ENCODE results near the gene FAM13A.
"Not testable (repeated sequence)": the region's sequence is repeated elsewhere in the genome, so short reads cannot be mapped to it uniquely, and the experiment has no call there.

The FAM13A gene

GRCh38 chr4:88900432-88900831, 156.6 kb downstream of the FAM13A start:
- DNase-seq (ENCODE audit: low spot score), result no peak

GRCh38 chr4:88897752-88898151, 159.2 kb downstream of the FAM13A start:
- no peak for DNase-seq (ENCODE audit: low spot score)

GRCh38 chr4:88897180-88897579, 159.8 kb downstream of the FAM13A start:
- no peak for DNase-seq (ENCODE audit: low spot score)

GRCh38 chr4:88893961-88894360, 163.0 kb downstream of the FAM13A start:
- no peak for DNase-seq (ENCODE audit: low spot score)

GRCh38 chr4:88892646-88893045, 164.3 kb downstream of the FAM13A start:
- DNase-seq (ENCODE audit: low spot score), result no peak

DNA sequence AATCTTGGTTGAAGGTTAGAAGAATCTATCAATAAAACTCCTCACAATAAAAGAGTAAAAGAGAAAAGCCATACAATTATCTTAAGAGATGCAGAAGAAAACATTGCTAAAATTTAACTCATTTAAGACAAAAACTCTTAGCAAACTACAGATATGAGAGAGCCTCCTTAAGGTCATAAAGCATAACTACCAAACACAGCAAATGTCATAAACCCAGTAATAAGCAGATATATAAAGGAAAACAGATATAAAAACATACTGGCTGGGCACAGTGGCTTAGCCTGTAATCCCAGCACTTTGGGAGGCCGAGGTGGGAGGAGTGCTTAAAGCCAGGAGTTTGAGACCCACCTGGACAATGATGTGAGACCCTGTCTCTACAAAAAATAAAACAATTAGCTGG, 165.3 kb downstream of the FAM13A start:
- DNase-seq (ENCODE audit: low spot score), result no peak

GRCh38 chr4:88887409-88887808, 169.6 kb downstream of the FAM13A start:
- DNase-seq (ENCODE audit: low spot score), result not testable (repeated sequence)

DNA sequence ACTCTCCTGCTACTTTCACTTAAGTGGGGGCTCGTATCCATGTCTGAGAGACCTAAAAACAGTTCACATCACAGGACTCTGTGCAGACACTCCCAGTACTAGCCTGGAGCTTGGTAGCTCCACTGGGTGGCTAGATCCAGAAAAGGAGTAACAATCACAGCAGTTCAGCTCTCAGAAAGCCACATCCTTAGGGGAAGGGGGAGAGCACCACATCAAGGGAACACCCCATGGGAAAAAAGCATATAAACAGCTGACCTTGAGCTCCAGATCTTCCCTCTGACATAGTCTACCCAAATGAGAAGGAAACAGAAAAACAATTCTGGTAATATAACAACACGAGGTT, 175.8 kb downstream of the FAM13A start:
- DNase-seq (ENCODE audit: low spot score), result no peak

DNA sequence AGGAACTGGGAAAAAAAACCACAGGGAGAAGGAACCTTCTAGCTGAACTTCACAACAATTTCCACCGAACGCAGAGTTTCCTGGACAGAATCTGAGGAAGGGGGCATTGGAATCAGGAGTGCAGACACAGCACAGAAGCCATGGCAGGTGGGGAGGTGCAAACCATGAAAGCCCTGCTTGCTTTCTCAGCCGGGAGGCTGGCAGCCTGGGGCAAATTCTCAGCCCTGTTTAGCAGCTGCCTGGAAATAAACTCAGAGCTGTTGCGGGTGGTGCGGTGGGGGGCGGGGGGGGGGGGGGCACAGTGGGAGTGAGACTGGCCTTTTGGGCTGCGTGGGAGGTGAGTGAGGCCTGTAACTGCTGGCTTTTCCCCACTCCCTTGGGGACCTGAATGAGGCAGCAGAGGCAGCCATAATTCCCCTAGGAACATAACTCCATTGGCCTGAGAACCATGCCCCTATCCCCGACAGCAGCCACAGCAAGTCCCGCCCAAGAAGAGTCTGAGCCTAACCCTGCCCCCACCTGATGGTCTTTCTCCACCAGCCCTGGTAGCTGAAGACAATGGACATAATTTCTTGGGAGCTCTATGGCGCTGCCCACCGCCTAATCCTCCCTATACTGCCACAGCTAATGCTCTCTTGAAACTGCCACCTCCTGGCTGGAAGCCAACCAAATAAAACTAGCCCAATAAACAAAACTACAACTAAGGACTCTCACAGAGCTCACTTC, 176.3 kb downstream of the FAM13A start:
- no peak for DNase-seq (ENCODE audit: low spot score)

DNA sequence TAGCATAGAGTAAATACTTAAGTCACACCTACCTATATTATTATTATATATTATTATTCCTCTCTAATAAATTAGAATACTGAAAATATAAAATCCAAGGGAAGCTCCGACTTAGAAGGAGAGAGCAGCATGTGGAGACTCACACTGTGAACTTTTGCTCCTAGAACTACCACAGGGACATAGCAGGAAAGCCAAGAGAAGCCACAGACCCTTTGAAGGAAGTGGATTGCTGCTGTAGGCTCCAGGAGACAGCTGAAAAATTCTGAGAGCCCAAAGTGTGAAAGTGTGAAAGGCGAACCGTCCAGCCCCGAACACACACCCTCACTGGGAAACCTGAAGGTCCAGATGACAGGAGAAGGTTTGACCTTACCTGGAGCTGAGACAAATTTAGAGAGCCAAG, 177.0 kb downstream of the FAM13A start:
- DNase-seq (ENCODE audit: low spot score), result no peak

- no peak for DNase-seq (ENCODE audit: low spot score)
Measured at GRCh38 chr4:88878642-88879041, 178.3 kb downstream of the FAM13A start.

DNA sequence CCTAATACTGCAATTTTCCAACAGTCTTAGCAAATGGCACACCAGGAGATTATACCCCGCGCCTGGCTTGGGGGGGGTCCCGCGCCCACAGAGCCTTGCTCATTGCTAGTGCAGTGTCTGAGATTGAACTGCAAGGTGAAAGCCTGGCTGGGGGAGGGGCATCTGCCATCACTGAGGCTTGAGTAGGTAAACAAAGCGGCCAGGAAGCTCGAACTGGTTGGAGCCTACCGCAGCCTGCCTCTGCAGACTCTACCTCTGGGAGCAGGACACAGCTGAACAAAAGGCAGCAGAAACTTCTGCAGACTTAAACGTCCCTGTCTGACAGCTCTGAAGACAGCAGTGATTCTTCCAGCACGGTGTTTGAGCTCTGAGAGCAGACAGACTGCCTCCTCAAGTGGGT, 186.6 kb downstream of the FAM13A start:
- no peak for DNase-seq (ENCODE audit: low spot score)

DNA sequence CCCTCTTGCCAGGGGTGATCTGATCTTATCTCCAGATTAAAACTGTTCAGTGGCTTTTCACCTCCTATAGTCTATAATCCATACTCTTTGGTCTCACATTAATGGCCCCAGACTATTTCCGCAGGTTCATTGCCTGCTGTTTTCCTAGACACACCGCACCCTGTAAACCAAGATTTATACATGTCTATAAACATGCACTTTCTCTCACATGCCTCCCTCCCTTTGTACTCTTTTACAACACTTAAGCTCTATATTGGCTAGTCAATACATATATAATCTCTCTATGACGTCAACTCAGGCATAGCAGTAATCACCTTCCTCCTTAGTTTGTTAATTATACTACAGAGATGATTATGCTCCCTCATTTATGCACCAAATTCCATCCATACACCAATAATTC, 188.5 kb downstream of the FAM13A start:
- no peak for DNase-seq (ENCODE audit: low spot score)

- no peak for DNase-seq (ENCODE audit: low spot score)
Measured at GRCh38 chr4:88866862-88867550, 190.0 kb downstream of the FAM13A start.

GRCh38 chr4:88865466-88865865, 191.5 kb downstream of the FAM13A start:
- no peak for DNase-seq (ENCODE audit: low spot score)

GRCh38 chr4:88865046-88865445, 191.9 kb downstream of the FAM13A start:
- no peak for DNase-seq (ENCODE audit: low spot score)

- no peak for DNase-seq (ENCODE audit: low spot score)
Measured at GRCh38 chr4:88860586-88860985, 196.4 kb downstream of the FAM13A start.

- DNase-seq (ENCODE audit: low spot score), result no peak
Measured at GRCh38 chr4:88859191-88859812, 197.7 kb downstream of the FAM13A start.

DNA sequence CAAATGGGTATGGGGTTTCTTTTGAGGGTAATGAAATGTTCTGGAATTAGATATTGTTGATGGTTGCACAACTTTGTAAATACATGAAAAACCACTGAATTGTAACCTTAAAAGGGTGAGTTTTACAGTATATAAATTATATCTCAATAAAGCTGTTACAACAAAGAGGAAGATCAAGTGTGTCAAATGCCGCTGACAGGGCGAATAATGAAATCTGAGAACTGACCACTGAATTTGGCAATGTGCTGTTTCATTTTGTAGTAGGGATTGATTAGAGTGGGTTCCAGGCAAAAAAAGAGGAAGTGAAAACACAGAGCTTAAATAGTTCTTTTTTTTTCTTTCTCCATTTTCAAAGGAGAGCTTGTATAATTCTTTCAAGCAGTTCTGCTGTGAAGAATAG, 198.2 kb downstream of the FAM13A start:
- DNase-seq (ENCODE audit: low spot score), result peak; percentile 4

DNA sequence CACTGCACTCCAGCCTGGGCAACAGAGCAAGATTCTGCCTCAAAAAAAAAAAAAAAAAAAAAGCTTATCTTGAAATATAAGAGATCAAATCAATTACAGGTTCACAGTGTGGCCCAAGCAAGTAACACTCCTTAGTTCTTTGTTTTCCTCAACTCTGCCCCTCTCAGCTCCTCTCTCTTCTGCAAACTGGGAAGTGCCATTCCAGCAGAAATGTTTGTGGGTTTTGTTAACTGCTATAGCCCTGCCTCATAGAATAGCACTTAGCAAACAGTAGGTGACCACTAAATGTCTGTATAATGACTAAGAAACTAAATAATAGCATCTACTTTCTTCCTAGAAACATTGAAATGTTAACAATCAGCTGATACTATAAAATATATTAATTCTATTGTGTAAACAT, 199.4 kb downstream of the FAM13A start:
- DNase-seq (ENCODE audit: low spot score), result no peak

- DNase-seq (ENCODE audit: low spot score), result no peak
Measured at GRCh38 chr4:88854481-88854880, 202.5 kb downstream of the FAM13A start.

GRCh38 chr4:88853583-88853982, 203.4 kb downstream of the FAM13A start:
- not testable (repeated sequence) for DNase-seq (ENCODE audit: low spot score)

DNA sequence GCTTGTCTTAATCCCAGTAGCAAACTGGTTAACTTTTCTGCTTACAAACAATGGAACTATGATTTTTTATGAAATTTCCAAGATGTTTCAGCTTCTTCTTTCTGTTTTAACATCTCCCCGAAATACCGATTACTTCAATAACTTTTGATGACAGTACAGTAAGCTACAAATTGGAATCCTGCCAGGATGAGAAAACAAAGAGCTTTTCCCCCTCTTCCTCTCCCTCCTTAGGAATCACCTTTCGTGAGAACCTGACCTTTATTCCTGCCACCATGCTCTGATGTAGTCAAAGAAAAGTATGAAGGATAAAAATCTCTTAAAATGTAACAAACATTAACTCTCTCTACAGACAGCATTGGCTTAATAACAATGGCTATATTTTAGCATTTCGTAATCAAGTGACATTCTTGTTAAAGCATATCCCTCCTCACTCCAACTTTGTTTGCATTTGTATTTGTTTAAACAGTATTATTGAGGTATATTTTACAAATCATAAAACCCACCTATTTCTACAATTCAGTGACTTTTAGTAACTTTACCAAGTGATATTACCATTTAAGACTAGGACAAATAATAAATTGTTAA, 210.7 kb downstream of the FAM13A start:
- DNase-seq (ENCODE audit: low spot score), result no peak
